ENCODE measurements around the gene IGSF23.

DNA sequence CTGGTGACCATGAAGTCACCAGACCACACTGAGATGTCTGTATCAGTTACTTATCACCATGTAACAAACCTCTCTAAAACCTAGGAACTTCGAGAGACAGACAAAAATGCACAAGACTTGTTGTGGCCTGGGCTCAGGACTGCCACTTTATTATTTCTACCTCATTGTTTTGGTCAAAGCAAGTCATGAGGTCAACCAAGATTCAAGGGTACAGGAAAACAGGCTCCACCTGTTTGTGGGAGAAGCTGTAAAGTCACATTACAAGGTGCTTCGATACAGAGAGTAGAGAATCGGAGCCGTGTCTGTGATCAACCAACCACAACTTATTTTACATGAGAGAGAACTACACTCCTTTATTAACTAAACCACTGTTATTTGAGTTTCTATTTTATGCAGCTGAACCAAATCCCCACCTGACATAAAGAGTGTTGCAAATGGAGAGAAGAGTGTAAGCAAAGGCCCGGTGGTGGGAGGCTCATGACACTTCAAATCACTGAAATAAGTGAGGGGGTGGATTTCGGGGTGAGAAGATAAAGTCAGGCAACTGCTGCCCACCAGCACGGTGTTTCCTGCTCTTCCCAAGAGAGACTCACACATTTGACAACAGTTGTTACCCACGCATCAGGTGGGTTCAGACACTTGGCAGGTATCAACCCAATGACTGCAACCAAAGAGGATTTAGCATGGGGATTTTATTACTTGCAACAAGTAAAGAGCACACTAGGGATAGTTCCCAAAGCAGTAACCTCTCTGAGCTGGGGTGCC, 39.0 kb upstream of the IGSF23 start:
- TF ChIP-seq, protein P1, sequence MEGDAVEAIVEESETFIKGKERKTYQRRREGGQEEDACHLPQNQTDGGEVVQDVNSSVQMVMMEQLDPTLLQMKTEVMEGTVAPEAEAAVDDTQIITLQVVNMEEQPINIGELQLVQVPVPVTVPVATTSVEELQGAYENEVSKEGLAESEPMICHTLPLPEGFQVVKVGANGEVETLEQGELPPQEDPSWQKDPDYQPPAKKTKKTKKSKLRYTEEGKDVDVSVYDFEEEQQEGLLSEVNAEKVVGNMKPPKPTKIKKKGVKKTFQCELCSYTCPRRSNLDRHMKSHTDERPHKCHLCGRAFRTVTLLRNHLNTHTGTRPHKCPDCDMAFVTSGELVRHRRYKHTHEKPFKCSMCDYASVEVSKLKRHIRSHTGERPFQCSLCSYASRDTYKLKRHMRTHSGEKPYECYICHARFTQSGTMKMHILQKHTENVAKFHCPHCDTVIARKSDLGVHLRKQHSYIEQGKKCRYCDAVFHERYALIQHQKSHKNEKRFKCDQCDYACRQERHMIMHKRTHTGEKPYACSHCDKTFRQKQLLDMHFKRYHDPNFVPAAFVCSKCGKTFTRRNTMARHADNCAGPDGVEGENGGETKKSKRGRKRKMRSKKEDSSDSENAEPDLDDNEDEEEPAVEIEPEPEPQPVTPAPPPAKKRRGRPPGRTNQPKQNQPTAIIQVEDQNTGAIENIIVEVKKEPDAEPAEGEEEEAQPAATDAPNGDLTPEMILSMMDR (IDR thresholded peaks at IDR 0.05), result no peak
- TF ChIP-seq EZH2phosphoT487 (IDR thresholded peaks at IDR 0.05), result no peak
